ENCODE measurements around the gene FUT7. TPM values are rescaled to one million over a fixed set of nuclear protein-coding genes. Genes with fewer than 3 reads are reported as not detected.

Gene FUT7
- total and polyA plus RNA-seq, 2 of the 13 experiments (the other 11 are each of a cell fraction or from before 2014, with no cell fraction given): 0.05 TPM; not detected in 1

DNA sequence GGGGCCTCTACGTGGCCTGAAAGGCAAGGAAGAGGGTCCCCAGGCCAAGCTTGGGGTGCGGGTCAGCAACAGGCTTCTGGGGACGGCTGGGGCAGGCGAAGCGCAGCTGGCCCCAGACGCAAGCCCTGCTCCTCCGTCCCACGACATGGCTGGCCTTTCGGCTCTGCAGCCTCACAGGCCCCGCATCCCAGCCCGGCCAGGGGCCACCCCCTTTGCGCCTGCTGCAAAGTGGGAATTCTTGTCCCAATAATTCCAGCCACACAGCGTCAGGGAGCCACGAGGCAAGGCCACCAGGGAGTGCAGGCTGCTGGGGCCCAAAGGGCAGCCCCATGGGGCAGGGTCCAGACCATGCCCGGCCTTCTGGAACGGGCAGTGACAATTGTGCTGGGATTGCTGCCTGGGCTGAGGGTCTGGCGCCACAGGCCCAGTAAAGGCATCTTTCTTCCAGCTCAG is 23.1 kb upstream of the FUT7 start (continued):
- TF ChIP-seq, protein P1, sequence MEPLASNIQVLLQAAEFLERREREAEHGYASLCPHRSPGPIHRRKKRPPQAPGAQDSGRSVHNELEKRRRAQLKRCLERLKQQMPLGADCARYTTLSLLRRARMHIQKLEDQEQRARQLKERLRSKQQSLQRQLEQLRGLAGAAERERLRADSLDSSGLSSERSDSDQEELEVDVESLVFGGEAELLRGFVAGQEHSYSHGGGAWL (CRISPR knock-in tag; IDR thresholded peaks at IDR 0.05): no peak
- TF ChIP-seq MED13 (CRISPR knock-in tag; IDR thresholded peaks at IDR 0.05) (0 out of 2 replicates have a peak, but pooled peaks have one; percentile 7), ZNF790 (CRISPR knock-in tag; IDR thresholded peaks at IDR 0.05; ENCODE audit: borderline replicate concordance) (no peak), BORCS8-MEF2B (CRISPR knock-in tag; IDR thresholded peaks at IDR 0.05) (0 out of 2 replicates have a peak, but pooled peaks have one; percentile 3), SIN3B (IDR thresholded peaks at IDR 0.05; ENCODE audit: low read length) (no peak), ESRRA (CRISPR knock-in tag; IDR thresholded peaks at IDR 0.05; ENCODE audit: low read depth) (no peak), JUND (CRISPR knock-in tag; IDR thresholded peaks at IDR 0.05) (0 out of 2 replicates have a peak, but pooled peaks have one; percentile 5), FOXP1 (IDR thresholded peaks at IDR 0.05) (no peak), FOXP1 (CRISPR knock-in tag; IDR thresholded peaks at IDR 0.05) (no peak), NCOA5 (CRISPR knock-in tag; IDR thresholded peaks at IDR 0.05) (peak; percentile 24; the same call in 1 of the 2 replicates), ZBTB42 (CRISPR knock-in tag; IDR thresholded peaks at IDR 0.05) (no peak), ZNF777 (CRISPR knock-in tag; IDR thresholded peaks at IDR 0.05) (peak; percentile 39; the same call in 1 of the 2 replicates), KDM3A (CRISPR knock-in tag; IDR thresholded peaks at IDR 0.05; ENCODE audit: low read depth) (no peak), JDP2 (CRISPR knock-in tag; IDR thresholded peaks at IDR 0.05; ENCODE audit: borderline replicate concordance) (no peak), PCBP2 (optimal IDR thresholded peaks at IDR 0.05; ENCODE audit: low read depth, low read length, poor library complexity, severe bottlenecking) (no peak), ZNF33B (CRISPR knock-in tag; IDR thresholded peaks at IDR 0.05) (no peak; the same call in 1 of the 2 replicates), SIX1 (CRISPR knock-in tag; IDR thresholded peaks at IDR 0.05; ENCODE audit: borderline replicate concordance) (no peak)
- TF ChIP-seq, protein P2, sequence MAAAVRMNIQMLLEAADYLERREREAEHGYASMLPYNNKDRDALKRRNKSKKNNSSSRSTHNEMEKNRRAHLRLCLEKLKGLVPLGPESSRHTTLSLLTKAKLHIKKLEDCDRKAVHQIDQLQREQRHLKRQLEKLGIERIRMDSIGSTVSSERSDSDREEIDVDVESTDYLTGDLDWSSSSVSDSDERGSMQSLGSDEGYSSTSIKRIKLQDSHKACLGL (CRISPR knock-in tag; IDR thresholded peaks at IDR 0.05): peak; percentile 58; the same call in 1 of the 2 replicates
- TF ChIP-seq, protein P3, sequence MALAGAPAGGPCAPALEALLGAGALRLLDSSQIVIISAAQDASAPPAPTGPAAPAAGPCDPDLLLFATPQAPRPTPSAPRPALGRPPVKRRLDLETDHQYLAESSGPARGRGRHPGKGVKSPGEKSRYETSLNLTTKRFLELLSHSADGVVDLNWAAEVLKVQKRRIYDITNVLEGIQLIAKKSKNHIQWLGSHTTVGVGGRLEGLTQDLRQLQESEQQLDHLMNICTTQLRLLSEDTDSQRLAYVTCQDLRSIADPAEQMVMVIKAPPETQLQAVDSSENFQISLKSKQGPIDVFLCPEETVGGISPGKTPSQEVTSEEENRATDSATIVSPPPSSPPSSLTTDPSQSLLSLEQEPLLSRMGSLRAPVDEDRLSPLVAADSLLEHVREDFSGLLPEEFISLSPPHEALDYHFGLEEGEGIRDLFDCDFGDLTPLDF (CRISPR knock-in tag; IDR thresholded peaks at IDR 0.05): peak; percentile 36
- TF ChIP-seq, protein P4, sequence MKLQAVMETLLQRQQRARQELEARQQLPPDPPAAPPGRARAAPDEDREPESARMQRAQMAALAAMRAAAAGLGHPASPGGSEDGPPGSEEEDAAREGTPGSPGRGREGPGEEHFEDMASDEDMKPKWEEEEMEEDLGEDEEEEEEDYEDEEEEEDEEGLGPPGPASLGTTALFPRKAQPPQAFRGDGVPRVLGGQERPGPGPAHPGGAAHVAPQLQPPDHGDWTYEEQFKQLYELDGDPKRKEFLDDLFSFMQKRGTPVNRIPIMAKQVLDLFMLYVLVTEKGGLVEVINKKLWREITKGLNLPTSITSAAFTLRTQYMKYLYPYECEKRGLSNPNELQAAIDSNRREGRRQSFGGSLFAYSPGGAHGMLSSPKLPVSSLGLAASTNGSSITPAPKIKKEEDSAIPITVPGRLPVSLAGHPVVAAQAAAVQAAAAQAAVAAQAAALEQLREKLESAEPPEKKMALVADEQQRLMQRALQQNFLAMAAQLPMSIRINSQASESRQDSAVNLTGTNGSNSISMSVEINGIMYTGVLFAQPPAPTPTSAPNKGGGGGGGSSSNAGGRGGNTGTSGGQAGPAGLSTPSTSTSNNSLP (IDR thresholded peaks at IDR 0.05; ENCODE audit: low read depth, low read length): no peak
- TF ChIP-seq, protein P5, sequence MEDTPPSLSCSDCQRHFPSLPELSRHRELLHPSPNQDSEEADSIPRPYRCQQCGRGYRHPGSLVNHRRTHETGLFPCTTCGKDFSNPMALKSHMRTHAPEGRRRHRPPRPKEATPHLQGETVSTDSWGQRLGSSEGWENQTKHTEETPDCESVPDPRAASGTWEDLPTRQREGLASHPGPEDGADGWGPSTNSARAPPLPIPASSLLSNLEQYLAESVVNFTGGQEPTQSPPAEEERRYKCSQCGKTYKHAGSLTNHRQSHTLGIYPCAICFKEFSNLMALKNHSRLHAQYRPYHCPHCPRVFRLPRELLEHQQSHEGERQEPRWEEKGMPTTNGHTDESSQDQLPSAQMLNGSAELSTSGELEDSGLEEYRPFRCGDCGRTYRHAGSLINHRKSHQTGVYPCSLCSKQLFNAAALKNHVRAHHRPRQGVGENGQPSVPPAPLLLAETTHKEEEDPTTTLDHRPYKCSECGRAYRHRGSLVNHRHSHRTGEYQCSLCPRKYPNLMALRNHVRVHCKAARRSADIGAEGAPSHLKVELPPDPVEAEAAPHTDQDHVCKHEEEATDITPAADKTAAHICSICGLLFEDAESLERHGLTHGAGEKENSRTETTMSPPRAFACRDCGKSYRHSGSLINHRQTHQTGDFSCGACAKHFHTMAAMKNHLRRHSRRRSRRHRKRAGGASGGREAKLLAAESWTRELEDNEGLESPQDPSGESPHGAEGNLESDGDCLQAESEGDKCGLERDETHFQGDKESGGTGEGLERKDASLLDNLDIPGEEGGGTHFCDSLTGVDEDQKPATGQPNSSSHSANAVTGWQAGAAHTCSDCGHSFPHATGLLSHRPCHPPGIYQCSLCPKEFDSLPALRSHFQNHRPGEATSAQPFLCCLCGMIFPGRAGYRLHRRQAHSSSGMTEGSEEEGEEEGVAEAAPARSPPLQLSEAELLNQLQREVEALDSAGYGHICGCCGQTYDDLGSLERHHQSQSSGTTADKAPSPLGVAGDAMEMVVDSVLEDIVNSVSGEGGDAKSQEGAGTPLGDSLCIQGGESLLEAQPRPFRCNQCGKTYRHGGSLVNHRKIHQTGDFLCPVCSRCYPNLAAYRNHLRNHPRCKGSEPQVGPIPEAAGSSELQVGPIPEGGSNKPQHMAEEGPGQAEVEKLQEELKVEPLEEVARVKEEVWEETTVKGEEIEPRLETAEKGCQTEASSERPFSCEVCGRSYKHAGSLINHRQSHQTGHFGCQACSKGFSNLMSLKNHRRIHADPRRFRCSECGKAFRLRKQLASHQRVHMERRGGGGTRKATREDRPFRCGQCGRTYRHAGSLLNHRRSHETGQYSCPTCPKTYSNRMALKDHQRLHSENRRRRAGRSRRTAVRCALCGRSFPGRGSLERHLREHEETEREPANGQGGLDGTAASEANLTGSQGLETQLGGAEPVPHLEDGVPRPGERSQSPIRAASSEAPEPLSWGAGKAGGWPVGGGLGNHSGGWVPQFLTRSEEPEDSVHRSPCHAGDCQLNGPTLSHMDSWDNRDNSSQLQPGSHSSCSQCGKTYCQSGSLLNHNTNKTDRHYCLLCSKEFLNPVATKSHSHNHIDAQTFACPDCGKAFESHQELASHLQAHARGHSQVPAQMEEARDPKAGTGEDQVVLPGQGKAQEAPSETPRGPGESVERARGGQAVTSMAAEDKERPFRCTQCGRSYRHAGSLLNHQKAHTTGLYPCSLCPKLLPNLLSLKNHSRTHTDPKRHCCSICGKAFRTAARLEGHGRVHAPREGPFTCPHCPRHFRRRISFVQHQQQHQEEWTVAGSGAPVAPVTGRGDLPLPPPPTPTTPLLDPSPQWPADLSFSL (CRISPR knock-in tag; IDR thresholded peaks at IDR 0.05): no peak
- TF ChIP-seq, protein P6, sequence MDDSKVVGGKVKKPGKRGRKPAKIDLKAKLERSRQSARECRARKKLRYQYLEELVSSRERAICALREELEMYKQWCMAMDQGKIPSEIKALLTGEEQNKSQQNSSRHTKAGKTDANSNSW (CRISPR knock-in tag; IDR thresholded peaks at IDR 0.05; ENCODE audit: borderline replicate concordance): no peak
